ENCODE results near the gene RFC4. TPM values are rescaled to one million over a fixed set of nuclear protein-coding genes. Genes with fewer than 3 reads are reported as not detected.
A peak's percentile ranks its signal among the peaks of the same experiment; 100 is the strongest.
"Not testable (repeated sequence)": the region's sequence is repeated elsewhere in the genome, so short reads cannot be mapped to it uniquely, and the experiment has no call there.

RFC4 gene
- total RNA-seq, 1 experiment from 2014 or later: 33.2 TPM

- POLR2A ChIA-PET: interaction anchor here (2.2 to 2.8 kb wide), 2 partner anchors 42 to 106 kb away, joined by 8 to 14 read pairs; partner anchors contain the start of gene EIF4A2
- H3K9me3 Mint-ChIP-seq (ENCODE audit: unreplicated experiment): no peaks in the 10 kb centered on the region
- no peak for TF ChIP-seq CTCF (IDR thresholded peaks at IDR 0.05; ENCODE audit: unreplicated experiment)
- peak overlapping the region; percentile 73 for H3K4me3 Mint-ChIP-seq (ENCODE audit: unreplicated experiment)
- H3K4me1 Mint-ChIP-seq (ENCODE audit: insufficient read depth, unreplicated experiment): peaks cover 20% of the 10 kb centered on the region
- peaks cover 31% of the 10 kb centered on the region for H3K27me3 Mint-ChIP-seq (ENCODE audit: insufficient read depth, unreplicated experiment)
- CTCF ChIA-PET: interaction anchor here (0.7 kb wide), 1 partner anchor 34 kb away, joined by 3 read pairs; no protein-coding TSS in a partner anchor
- DNase-seq (ENCODE audit: unreplicated experiment): no peak
- H3K27ac Mint-ChIP-seq (ENCODE audit: low read depth, unreplicated experiment): no peak overlapping the region
- intact Hi-C loops (cut with micrococcal nuclease): no loop called here
- no TSS peak for BruUV-seq (replicated peaks)
- H3K36me3 Mint-ChIP-seq (ENCODE audit: insufficient read depth, unreplicated experiment): no peaks in the 10 kb centered on the region
Observed at GRCh38 chr3:186825872-186826409, 19.7 kb upstream of the RFC4 start.

GRCh38 chr3:186825294-186825821 lies 19.1 kb upstream of the RFC4 start:
- H3K4me3 Mint-ChIP-seq (ENCODE audit: unreplicated experiment): no peak overlapping the region
- H3K27ac Mint-ChIP-seq (ENCODE audit: low read depth, unreplicated experiment): no peak overlapping the region
- H3K9me3 Mint-ChIP-seq (ENCODE audit: unreplicated experiment): no peaks in the 10 kb centered on the region
- no peak for TF ChIP-seq CTCF (IDR thresholded peaks at IDR 0.05; ENCODE audit: unreplicated experiment)
- no peak for DNase-seq (ENCODE audit: unreplicated experiment)
- POLR2A ChIA-PET: interaction anchor here (2.8 kb wide), 1 partner anchor 42 kb away, joined by 14 read pairs; the partner anchor contains the start of gene EIF4A2
- no TSS peak for BruUV-seq (replicated peaks)
- H3K4me1 Mint-ChIP-seq (ENCODE audit: insufficient read depth, unreplicated experiment): peaks cover 20% of the 10 kb centered on the region
- no peaks in the 10 kb centered on the region for H3K36me3 Mint-ChIP-seq (ENCODE audit: insufficient read depth, unreplicated experiment)
- intact Hi-C loops (cut with micrococcal nuclease): no loop called here
- CTCF ChIA-PET: interaction anchor here (0.8 to 2.6 kb wide), 3 partner anchors 211 to 882 kb away, joined by 3 to 21 read pairs (median 3); no protein-coding TSS in a partner anchor
- peaks cover 25% of the 10 kb centered on the region for H3K27me3 Mint-ChIP-seq (ENCODE audit: insufficient read depth, unreplicated experiment)

GRCh38 chr3:186824430-186825139 lies 18.3 kb upstream of the RFC4 start:
- CTCF ChIA-PET: interaction anchor here (0.8 to 2.6 kb wide), 5 partner anchors 207 to 881 kb away, joined by 3 to 21 read pairs (median 3); partner anchors contain the start of gene TBCCD1
- no peak for DNase-seq (ENCODE audit: unreplicated experiment)
- Mint-ChIP-seq H3K27me3 (ENCODE audit: insufficient read depth, unreplicated experiment) (peaks cover 17% of the 10 kb centered on the region), H3K9me3 (ENCODE audit: unreplicated experiment) (no peaks in the 10 kb centered on the region), H3K4me1 (ENCODE audit: insufficient read depth, unreplicated experiment) (peaks cover 20% of the 10 kb centered on the region), H3K4me3 (ENCODE audit: unreplicated experiment) (no peak overlapping the region), H3K36me3 (ENCODE audit: insufficient read depth, unreplicated experiment) (no peaks in the 10 kb centered on the region), H3K27ac (ENCODE audit: low read depth, unreplicated experiment) (no peak overlapping the region)
- intact Hi-C loops (cut with micrococcal nuclease): loop anchor here (5.0 kb wide), 1 partner anchor 842 kb away; no protein-coding TSS in a partner anchor
- no TSS peak for BruUV-seq (replicated peaks)
- POLR2A ChIA-PET: interaction anchor here (0.6 to 0.9 kb wide), 2 partner anchors 41 to 259 kb away, joined by 4 read pairs; partner anchors contain the start of gene EIF4A2
- no peak for TF ChIP-seq CTCF (IDR thresholded peaks at IDR 0.05; ENCODE audit: unreplicated experiment)

- Mint-ChIP-seq H3K27ac (ENCODE audit: low read depth, unreplicated experiment) (no peak overlapping the region), H3K4me1 (ENCODE audit: insufficient read depth, unreplicated experiment) (peaks cover 20% of the 10 kb centered on the region), H3K36me3 (ENCODE audit: insufficient read depth, unreplicated experiment) (no peaks in the 10 kb centered on the region), H3K9me3 (ENCODE audit: unreplicated experiment) (no peaks in the 10 kb centered on the region), H3K27me3 (ENCODE audit: insufficient read depth, unreplicated experiment) (peaks cover 5% of the 10 kb centered on the region), H3K4me3 (ENCODE audit: unreplicated experiment) (no peak overlapping the region)
- TF ChIP-seq CTCF (IDR thresholded peaks at IDR 0.05; ENCODE audit: unreplicated experiment): no peak
- ChIA-PET CTCF (interaction anchor here (0.7 to 2.6 kb wide), 4 partner anchors 198 to 241 kb away, joined by 3 to 21 read pairs (median 6); no protein-coding TSS in a partner anchor), POLR2A (interaction anchor here (0.7 kb wide), 1 partner anchor 313 kb away, joined by 3 read pairs; no protein-coding TSS in a partner anchor)
- intact Hi-C loops (cut with micrococcal nuclease): loop anchor here (5.0 kb wide), 1 partner anchor 841 kb away; no protein-coding TSS in a partner anchor
- no TSS peak for BruUV-seq (replicated peaks)
- DNase-seq (ENCODE audit: unreplicated experiment): no peak
Observed at GRCh38 chr3:186823386-186823785, 17.1 kb upstream of the RFC4 start.

- CTCF ChIA-PET: interaction anchor here (0.5 to 5.9 kb wide), 20 partner anchors 15 to 882 kb away, joined by 3 to 96 read pairs (median 4); partner anchors contain the start of genes AHSG, DNAJB11 and RFC4
- BruUV-seq (replicated peaks): TSS peak; percentile 100
- H3K27me3 Mint-ChIP-seq (ENCODE audit: insufficient read depth, unreplicated experiment); DNase-seq (ENCODE audit: unreplicated experiment); H3K36me3 Mint-ChIP-seq (ENCODE audit: insufficient read depth, unreplicated experiment); H3K9me3 Mint-ChIP-seq (ENCODE audit: unreplicated experiment); H3K4me3 Mint-ChIP-seq (ENCODE audit: unreplicated experiment); H3K27ac Mint-ChIP-seq (ENCODE audit: low read depth, unreplicated experiment): not testable (repeated sequence)
- intact Hi-C loops (cut with micrococcal nuclease): loop anchor here (5.0 kb wide), 1 partner anchor 840 kb away; no protein-coding TSS in a partner anchor
- H3K4me1 Mint-ChIP-seq (ENCODE audit: insufficient read depth, unreplicated experiment): peaks cover 20% of the 10 kb centered on the region
- POLR2A ChIA-PET: interaction anchor here (0.6 to 1.6 kb wide), 4 partner anchors 16 to 252 kb away, joined by 3 to 6 read pairs (median 4); partner anchors contain the start of genes DNAJB11 and RFC4
Observed at GRCh38 chr3:186822388-186822759, 16.1 kb upstream of the RFC4 start.

All from MCF 10A (cell line).